Neural cell (in vitro differentiated cells): ENCODE results near the gene PITX1. TPM values are rescaled to one million over a fixed set of nuclear protein-coding genes. Genes with fewer than 3 reads are reported as not detected.

ENCODE experiments used
- H2AFZ ChIP-seq: fragments of 200-600, 300-800 bp; sonication (generic), shearing (Covaris generic); 2 replicates; pipeline ENCODE4 v1.6.0; 2014; ENCODE audit warnings: low read depth, mild to moderate bottlenecking, antibody characterized with exemption, low read length, moderate library complexity
- H3F3A ChIP-seq: fragments of 200-600 bp; shearing (Covaris generic); 2 replicates; pipeline ENCODE4 v1.6.1; 2016; ENCODE audit warnings: mild to moderate bottlenecking, moderate library complexity, mixed read lengths, antibody characterized with exemption, low read length; ENCODE audit not compliant: insufficient read depth, poor library complexity, severe bottlenecking
- H3K27ac ChIP-seq: fragments of 200-600, 300-800 bp; sonication (generic), shearing (Covaris generic); 2 replicates; pipeline ENCODE4 v1.5.1; 2014; ENCODE audit warnings: mild to moderate bottlenecking, low read length, moderate library complexity
- H3K27me3 ChIP-seq: fragments of 300-800, 200-600 bp; sonication (generic), shearing (Covaris generic); 2 replicates; pipeline ENCODE4 v1.6.0; 2014; ENCODE audit warnings: mild to moderate bottlenecking, low read depth, low read length, moderate library complexity; ENCODE audit not compliant: insufficient read depth
- H3K36me3 ChIP-seq: fragments of 300-800, 200-600 bp; sonication (generic), shearing (Covaris generic); 2 replicates; pipeline ENCODE4 v1.5.1; 2014; ENCODE audit warnings: mild to moderate bottlenecking, antibody characterized with exemption, low read length, moderate library complexity; ENCODE audit not compliant: insufficient read depth
- H3K4me2 ChIP-seq: fragments of 300-800, 200-600 bp; sonication (generic), shearing (Covaris generic); 2 replicates; pipeline ENCODE4 v1.6.0; 2014; ENCODE audit warnings: mild to moderate bottlenecking, low read length
- H3K4me3 ChIP-seq: fragments of 300-800, 200-600 bp; sonication (generic), shearing (Covaris generic); 2 replicates; pipeline ENCODE4 v1.5.1; 2014; ENCODE audit warnings: mild to moderate bottlenecking, low read length, moderate library complexity
- H3K79me2 ChIP-seq: fragments of 200-600 bp; shearing (Covaris generic); replicated peaks from 2 replicates; pipeline ENCODE4 v1.6.0; 2014; ENCODE audit warnings: mild to moderate bottlenecking, low read length, moderate library complexity; ENCODE audit not compliant: insufficient read depth
- H3K9ac ChIP-seq: fragments of 300-800, 200-600 bp; sonication (generic), shearing (Covaris generic); 2 replicates; pipeline ENCODE4 v1.6.1; 2016; ENCODE audit warnings: mild to moderate bottlenecking, low read length, mixed read lengths
- H3K9me2 ChIP-seq: fragments of 200-600 bp; shearing (Covaris generic); 2 replicates; pipeline ENCODE4 v1.6.1; 2016; ENCODE audit warnings: mild to moderate bottlenecking, low read length, mixed read lengths; ENCODE audit not compliant: insufficient read depth
- H3K9me3 ChIP-seq: fragments of 200-600, 300-800 bp; sonication (generic), shearing (Covaris generic); 2 replicates; pipeline ENCODE4 v1.6.1; 2016; ENCODE audit warnings: mild to moderate bottlenecking, mixed run types, low read length, moderate library complexity, mixed read lengths
- H4K20me1 ChIP-seq: fragments of 200-600 bp; shearing (Covaris generic); 2 replicates; pipeline ENCODE4 v1.6.1; 2016; ENCODE audit warnings: mild to moderate bottlenecking, mixed run types; ENCODE audit not compliant: insufficient read depth
- CTCF ChIP-seq: fragments of 450-650 bp; IDR thresholded peaks from 2 replicates; pipeline ENCODE4 v1.5.1; 2014; ENCODE audit warnings: antibody characterized with exemption, mild to moderate bottlenecking, moderate library complexity; ENCODE audit not compliant: poor library complexity, severe bottlenecking
- EP300 ChIP-seq: fragments of 450-650 bp; conservative IDR thresholded peaks from 2 replicates; pipeline ENCODE4 v1.6.1; 2014; ENCODE audit warnings: antibody characterized with exemption, mild to moderate bottlenecking, moderate library complexity; ENCODE audit not compliant: poor library complexity, severe bottlenecking
- EZH2 ChIP-seq: fragments of 200-600, 300-800 bp; shearing (Covaris generic), sonication (generic); IDR thresholded peaks from 2 replicates; pipeline ENCODE4 v1.6.1; 2014; ENCODE audit warnings: antibody characterized with exemption, low read length, borderline replicate concordance, mild to moderate bottlenecking; ENCODE audit not compliant: insufficient read depth, poor library complexity, severe bottlenecking
- MXI1 ChIP-seq: fragments of 450-650 bp; conservative IDR thresholded peaks from 2 replicates; pipeline ENCODE4 v1.6.1; 2014; ENCODE audit warnings: antibody characterized with exemption, mild to moderate bottlenecking; ENCODE audit not compliant: poor library complexity, severe bottlenecking
- POLR2AphosphoS5 ChIP-seq: IDR thresholded peaks from 2 replicates; pipeline ENCODE4 v1.6.1; 2012
- RAD21 ChIP-seq: fragments of 450-650 bp; conservative IDR thresholded peaks from 2 replicates; pipeline ENCODE4 v1.6.1; 2014; ENCODE audit warnings: antibody characterized with exemption, mild to moderate bottlenecking, moderate library complexity
- REST ChIP-seq: IDR thresholded peaks from 2 replicates; pipeline ENCODE4 v1.6.1; 2012; ENCODE audit warnings: borderline replicate concordance
- SMC3 ChIP-seq: fragments of 450-650 bp; conservative IDR thresholded peaks from 2 replicates; pipeline ENCODE4 v1.6.1; 2014; ENCODE audit warnings: antibody characterized with exemption, mild to moderate bottlenecking, moderate library complexity; ENCODE audit not compliant: poor library complexity
- TAF1 ChIP-seq: IDR thresholded peaks from 2 replicates; pipeline ENCODE4 v1.6.1; 2012; ENCODE audit warnings: low read depth
- polyA plus RNA-seq: library from polyadenylated mRNA; depleted of rRNA; stranded (reverse); fragments of >200 nt; gene quantifications from 2 replicates; pipeline ENCODE4 v1.2.3, GENCODE V29; 2014

The PITX1 gene
- polyA plus RNA-seq, 1 donor from 2014 or later = not detected

GRCh38 chr5:135069016-135069770 lies 35.2 kb upstream of the PITX1 start:
- Histone ChIP-seq H3K79me2 (no peaks in the 10 kb centered on the region), H3K27me3 (no peaks in the 10 kb centered on the region), H3K4me2 (no peak overlapping the region), H3K36me3 (no peaks in the 10 kb centered on the region), H3K27ac (no peak overlapping the region), H2AFZ (no peak overlapping the region), H3K4me3 (no peak overlapping the region), H3K9me2 (no peaks in the 10 kb centered on the region), H3K9ac (no peak overlapping the region), H3K9me3 (no peaks in the 10 kb centered on the region), H3F3A (no peaks in the 10 kb centered on the region), H4K20me1 (no peaks in the 10 kb centered on the region)
- no peak for TF ChIP-seq CTCF
- TF ChIP-seq EZH2 = no peak
- no peak for TF ChIP-seq REST
- TF ChIP-seq TAF1 = no peak
- no peak for TF ChIP-seq EP300
- no peak for TF ChIP-seq SMC3
- no peak for TF ChIP-seq POLR2AphosphoS5
- no peak for TF ChIP-seq MXI1
- TF ChIP-seq RAD21 = no peak

GRCh38 chr5:135067587-135067986 lies 33.6 kb upstream of the PITX1 start:
- no peak overlapping the region for H3K27ac ChIP-seq
- no peaks in the 10 kb centered on the region for H4K20me1 ChIP-seq
- no peaks in the 10 kb centered on the region for H3K79me2 ChIP-seq
- H3K9me2 ChIP-seq = no peaks in the 10 kb centered on the region
- H3K27me3 ChIP-seq = no peaks in the 10 kb centered on the region
- H3K4me3 ChIP-seq = no peak overlapping the region
- H3K36me3 ChIP-seq = no peaks in the 10 kb centered on the region
- no peaks in the 10 kb centered on the region for H3K9me3 ChIP-seq
- no peak overlapping the region for H3K4me2 ChIP-seq
- no peak overlapping the region for H3K9ac ChIP-seq
- no peak overlapping the region for H2AFZ ChIP-seq
- no peak for TF ChIP-seq REST
- no peak for TF ChIP-seq RAD21
- TF ChIP-seq SMC3 = no peak
- TF ChIP-seq EP300 = no peak
- TF ChIP-seq MXI1 = no peak
- no peak for TF ChIP-seq TAF1
- no peak for TF ChIP-seq POLR2AphosphoS5
- TF ChIP-seq EZH2 = no peak
- no peak for TF ChIP-seq CTCF
- no peaks in the 10 kb centered on the region for H3F3A ChIP-seq
